HG03442 (cell line): Measurements from ENCODE around the gene NODAL.

Experiments
- ATAC-seq: cut with Tn5 transposase; IDR thresholded peaks from one replicate; pipeline ENCODE4 v1.9.1; 2021; ENCODE audit warnings: mild to moderate bottlenecking, moderate library complexity; ENCODE audit not compliant: unreplicated experiment

The NODAL gene

GRCh38 chr10:70396140-70396539 lies 45.3 kb downstream of the NODAL start:
- no peak for ATAC-seq

- no peak for ATAC-seq
Measured at GRCh38 chr10:70391654-70392053, 49.8 kb downstream of the NODAL start.
